WTC11 (cell line): Measurements from ENCODE around the gene THSD4. TPM values are rescaled to one million over a fixed set of nuclear protein-coding genes. Genes with fewer than 3 reads are reported as not detected.

Source experiments
- ATAC-seq: fragments of 200-7000 bp; cut with Tn5 transposase; 2 replicates; pipeline ENCODE4 v1.10.0; 2021; ENCODE audit warnings: mild to moderate bottlenecking, moderate library complexity
- CTCF ChIA-PET: fragments of 300-600 bp; sonication (Branson Sonifier 250); formaldehyde crosslinking; loops from one replicate; lab custom pipeline; 2021; ENCODE audit warnings: antibody characterized with exemption; lab: Charles Lee
- POLR2A ChIA-PET: fragments of 350-600 bp; sonication (Branson Sonifier 250); formaldehyde crosslinking; loops from one replicate; lab custom pipeline; 2021; ENCODE audit warnings: antibody characterized with exemption; lab: Charles Lee
- DNase-seq: peaks from one replicate; pipeline ENCODE4 v3.0.0; 2021; ENCODE audit warnings: low spot score
- H3K27ac Mint-ChIP-seq: 2 replicates; pipeline ENCODE4 v1.8.0; 2021; ENCODE audit warnings: mixed read lengths
- H3K27me3 Mint-ChIP-seq: 2 replicates; pipeline ENCODE4 v1.8.0; 2021; ENCODE audit warnings: low read depth, mild to moderate bottlenecking, moderate library complexity, mixed read lengths
- H3K36me3 Mint-ChIP-seq: 2 replicates; pipeline ENCODE4 v1.8.0; 2021; ENCODE audit warnings: mixed read lengths
- H3K4me1 Mint-ChIP-seq: 2 replicates; pipeline ENCODE4 v1.8.0; 2022; ENCODE audit warnings: mixed read lengths
- H3K4me3 Mint-ChIP-seq: 2 replicates; pipeline ENCODE4 v1.8.0; 2021; ENCODE audit warnings: mild to moderate bottlenecking, moderate library complexity, mixed read lengths
- H3K9me3 Mint-ChIP-seq: 2 replicates; pipeline ENCODE4 v1.8.0; 2021; ENCODE audit warnings: mixed read lengths
- AFF4 ChIP-seq: sonication (generic); formaldehyde crosslinking; IDR thresholded peaks from 2 replicates; pipeline ENCODE4 v1.8.1; 2023; ENCODE audit warnings: mild to moderate bottlenecking, missing genetic modification reagents, borderline replicate concordance
- AR ChIP-seq: fragments of 250-450 bp; sonication (Bioruptor Pico); IDR thresholded peaks from 2 replicates; pipeline ENCODE4 v1.9.0; 2021; ENCODE audit warnings: mild to moderate bottlenecking
- CBFB ChIP-seq: sonication (generic); formaldehyde crosslinking; IDR thresholded peaks from 2 replicates; pipeline ENCODE4 v1.8.1; 2022; ENCODE audit warnings: mild to moderate bottlenecking, low read depth, missing genetic modification reagents
- E2F4 ChIP-seq: sonication (generic); formaldehyde crosslinking; IDR thresholded peaks from 2 replicates; pipeline ENCODE4 v1.8.1; 2022; ENCODE audit warnings: low read depth, mild to moderate bottlenecking, moderate library complexity, missing genetic modification reagents, borderline replicate concordance
- FOXP1 ChIP-seq: sonication (generic); formaldehyde crosslinking; IDR thresholded peaks from 2 replicates; pipeline ENCODE4 v1.8.0; 2022; ENCODE audit warnings: missing genetic modification reagents, mild to moderate bottlenecking, moderate library complexity, borderline replicate concordance
- GABPB1 ChIP-seq: sonication (generic); formaldehyde crosslinking; IDR thresholded peaks from 2 replicates; pipeline ENCODE4 v1.8.1; 2023; ENCODE audit warnings: mild to moderate bottlenecking, missing genetic modification reagents
- IRF1 ChIP-seq: sonication (generic); formaldehyde crosslinking; IDR thresholded peaks from 2 replicates; pipeline ENCODE4 v1.8.0; 2023; ENCODE audit warnings: missing genetic modification reagents
- IRF2 ChIP-seq: sonication (generic); formaldehyde crosslinking; IDR thresholded peaks from 2 replicates; pipeline ENCODE4 v1.8.0; 2022; ENCODE audit warnings: low read depth, missing genetic modification reagents, borderline replicate concordance
- MXD4 ChIP-seq: fragments of 250-450 bp; sonication (Bioruptor Pico); IDR thresholded peaks from 2 replicates; pipeline ENCODE4 v1.8.0; 2021; ENCODE audit warnings: mild to moderate bottlenecking, moderate library complexity, borderline replicate concordance
- PRRX2 ChIP-seq: fragments of 250-450 bp; sonication (Bioruptor Pico); IDR thresholded peaks from 2 replicates; pipeline ENCODE4 v1.8.0; 2021; ENCODE audit warnings: mild to moderate bottlenecking
- USF1 ChIP-seq: sonication (generic); formaldehyde crosslinking; IDR thresholded peaks from 2 replicates; pipeline ENCODE4 v1.8.0; 2022; ENCODE audit warnings: mild to moderate bottlenecking, missing genetic modification reagents
- ZNF138 ChIP-seq: sonication (generic); formaldehyde crosslinking; conservative IDR thresholded peaks from 2 replicates; pipeline ENCODE4 v1.8.1; 2022; ENCODE audit warnings: mild to moderate bottlenecking, moderate library complexity, missing genetic modification reagents
- ZNF232 ChIP-seq: sonication (generic); formaldehyde crosslinking; IDR thresholded peaks from 2 replicates; pipeline ENCODE4 v1.8.0; 2022; ENCODE audit warnings: mild to moderate bottlenecking, missing genetic modification reagents
- ZSCAN18 ChIP-seq: fragments of 250-450 bp; sonication (Bioruptor Pico); IDR thresholded peaks from 2 replicates; pipeline ENCODE4 v2.1.2; 2022; ENCODE audit warnings: mild to moderate bottlenecking, moderate library complexity
- total RNA-seq: library from RNA; stranded (reverse); gene quantifications from 3 replicates; pipeline ENCODE4 v1.2.3, GENCODE V29; 2021

Gene THSD4
- total RNA-seq, 1 experiment from 2014 or later, result 7.8 TPM

- peaks cover 29% of the 10 kb centered on the region for H3K9me3 Mint-ChIP-seq
- H3K4me1 Mint-ChIP-seq, result peaks cover 1% of the 10 kb centered on the region
- no peak overlapping the region for H3K4me3 Mint-ChIP-seq
- TF ChIP-seq E2F4 (CRISPR knock-in tag) (no peak), ZNF138 (CRISPR knock-in tag) (no peak)
- TF ChIP-seq, all 79 proteins: peak for 0
- POLR2A ChIA-PET, result no interaction called here
- no peak overlapping the region for H3K27ac Mint-ChIP-seq
- ATAC-seq (no peak), DNase-seq (no peak)
- CTCF ChIA-PET, result no interaction called here
- H3K36me3 Mint-ChIP-seq, result peaks cover 14% of the 10 kb centered on the region
- no peaks in the 10 kb centered on the region for H3K27me3 Mint-ChIP-seq
Observed at GRCh38 chr15:71698742-71699141, 583.5 kb downstream of the THSD4 start.

- ChIA-PET POLR2A (no interaction called here), CTCF (no interaction called here)
- ATAC-seq (no peak), DNase-seq (no peak)
- peaks cover 22% of the 10 kb centered on the region for H3K9me3 Mint-ChIP-seq
- no peak for TF ChIP-seq GABPB1 (CRISPR knock-in tag)
- no peak for TF ChIP-seq USF1 (CRISPR knock-in tag)
- no peak for TF ChIP-seq FOXP1 (CRISPR knock-in tag)
- no peak for TF ChIP-seq PRRX2 (CRISPR knock-in tag)
- H3K27me3 Mint-ChIP-seq, result no peaks in the 10 kb centered on the region
- no peak overlapping the region for H3K27ac Mint-ChIP-seq
- no peak overlapping the region for H3K4me3 Mint-ChIP-seq
- peaks cover 4% of the 10 kb centered on the region for H3K4me1 Mint-ChIP-seq
- H3K36me3 Mint-ChIP-seq, result peaks cover 9% of the 10 kb centered on the region
Observed at GRCh38 chr15:71699977-71700376, 584.7 kb downstream of the THSD4 start.

- ChIA-PET CTCF (no interaction called here), POLR2A (no interaction called here)
- no peak overlapping the region for H3K27ac Mint-ChIP-seq
- H3K4me1 Mint-ChIP-seq, result peaks cover 6% of the 10 kb centered on the region
- H3K4me3 Mint-ChIP-seq, result no peak overlapping the region
- no peak for TF ChIP-seq IRF2
- TF ChIP-seq AR (CRISPR knock-in tag), result no peak
- H3K36me3 Mint-ChIP-seq, result no peaks in the 10 kb centered on the region
- H3K9me3 Mint-ChIP-seq, result peaks cover 9% of the 10 kb centered on the region
- no peak for ATAC-seq
- no peak for DNase-seq
- no peaks in the 10 kb centered on the region; the same call in 1 of the 2 replicates for H3K27me3 Mint-ChIP-seq
Observed at GRCh38 chr15:71701808-71702207, 586.5 kb downstream of the THSD4 start.

- H3K4me3 Mint-ChIP-seq, result no peak overlapping the region
- POLR2A ChIA-PET, result no interaction called here
- H3K27ac Mint-ChIP-seq, result no peak overlapping the region
- no peak for TF ChIP-seq ZSCAN18 (CRISPR knock-in tag)
- TF ChIP-seq, all 79 proteins: peak for 0
- Mint-ChIP-seq H3K4me1 (peaks cover 6% of the 10 kb centered on the region), H3K27me3 (no peaks in the 10 kb centered on the region; the same call in 1 of the 2 replicates), H3K9me3 (peaks cover 9% of the 10 kb centered on the region), H3K36me3 (no peaks in the 10 kb centered on the region)
- ATAC-seq (no peak), DNase-seq (no peak)
- CTCF ChIA-PET, result no interaction called here
Observed at GRCh38 chr15:71702496-71702895, 587.2 kb downstream of the THSD4 start.

GRCh38 chr15:71705151-71705550 lies 589.9 kb downstream of the THSD4 start:
- peaks cover 6% of the 10 kb centered on the region for H3K4me1 Mint-ChIP-seq
- peaks cover 5% of the 10 kb centered on the region for H3K9me3 Mint-ChIP-seq
- H3K4me3 Mint-ChIP-seq, result no peak overlapping the region
- no peaks in the 10 kb centered on the region; the same call in 1 of the 2 replicates for H3K27me3 Mint-ChIP-seq
- no peak overlapping the region for H3K27ac Mint-ChIP-seq
- H3K36me3 Mint-ChIP-seq, result no peaks in the 10 kb centered on the region
- POLR2A ChIA-PET, result no interaction called here
- DNase-seq (no peak), ATAC-seq (peak; percentile 79)
- CTCF ChIA-PET, result interaction anchor here (1.1 kb wide), 1 partner anchor 25 kb away, joined by 3 read pairs; no protein-coding TSS in a partner anchor
- TF ChIP-seq IRF1 (CRISPR knock-in tag) (no peak), CBFB (CRISPR knock-in tag) (no peak), ZNF232 (no peak), AFF4 (CRISPR knock-in tag) (no peak), MXD4 (CRISPR knock-in tag) (no peak)
